Adrenal gland (tissue), 5 donors: ENCODE results near the gene RPS14.

ENCODE experiments used
- CTCF ChIP-seq, 6 experiments: fragments of 450-650 bp in 4 of 6; fragments of 200-600 bp in 2 of 6; sonication (generic) in 1 of 6; IDR thresholded peaks; 1 replicate in 5 of 6; 2 replicates in 1 of 6; pipeline versions ENCODE4 v1.5.1 to v1.8.0; 2016 to 2021; ENCODE audit warnings: antibody characterized with exemption in 6 of 6, mild to moderate bottlenecking in 2 of 6, moderate library complexity in 1 of 6
- POLR2A ChIP-seq, 2 donors: fragments of 450-650 bp; IDR thresholded peaks; one replicate each; pipeline ENCODE4 v1.6.1; 2017; ENCODE audit warnings: antibody characterized with exemption in 2 of 2, mild to moderate bottlenecking in 2 of 2, moderate library complexity in 1 of 2
- donor health status: DM: no; HTN: no; CAD: no.

GRCh38 chr5:150488519-150489359 is 39.2 kb upstream of the RPS14 start:
- TF ChIP-seq CTCF (IDR thresholded peaks at IDR 0.05) = no peak
- peak in 1 of 2 donors; percentile 37 for TF ChIP-seq POLR2A (IDR thresholded peaks at IDR 0.05)
